IMR-90 (cell line): ENCODE data around the gene ASMTL.

Experiments used
- BHLHE40 ChIP-seq: fragments of 150-350 bp; IDR thresholded peaks from 2 replicates; pipeline ENCODE4 v1.6.1; 2016; ENCODE audit warnings: mild to moderate bottlenecking, low read depth, low read length
- CHD1 ChIP-seq: IDR thresholded peaks from 2 replicates; pipeline ENCODE4 v1.6.1; 2012; ENCODE audit warnings: low read depth, low read length, improper control_type of control experiment
- CTCF ChIP-seq: conservative IDR thresholded peaks from 2 replicates; pipeline ENCODE4 v1.5.1; 2012; ENCODE audit warnings: mild to moderate bottlenecking, low read depth, low read length, improper control_type of control experiment
- POLR2A ChIP-seq: IDR thresholded peaks from 2 replicates; pipeline ENCODE4 v1.6.1; 2012; ENCODE audit warnings: mild to moderate bottlenecking, low read depth, low read length
- RAD21 ChIP-seq: IDR thresholded peaks from 2 replicates; pipeline ENCODE4 v1.6.1; 2012; ENCODE audit warnings: low read length, improper control_type of control experiment
- SMC3 ChIP-seq: fragments of 150-350 bp; IDR thresholded peaks from 2 replicates; pipeline ENCODE4 v1.6.1; 2016; ENCODE audit warnings: low read depth, mild to moderate bottlenecking, antibody characterized with exemption, low read length, moderate library complexity

GRCh38 chrX:1488745-1489144 is 36.0 kb upstream of the ASMTL start:
- TF ChIP-seq CTCF (no peak), POLR2A (no peak), RAD21 (no peak), SMC3 (no peak), BHLHE40 (no peak), CHD1 (no peak)
